ENCODE data around the gene KAZN.

Gene KAZN

DNA sequence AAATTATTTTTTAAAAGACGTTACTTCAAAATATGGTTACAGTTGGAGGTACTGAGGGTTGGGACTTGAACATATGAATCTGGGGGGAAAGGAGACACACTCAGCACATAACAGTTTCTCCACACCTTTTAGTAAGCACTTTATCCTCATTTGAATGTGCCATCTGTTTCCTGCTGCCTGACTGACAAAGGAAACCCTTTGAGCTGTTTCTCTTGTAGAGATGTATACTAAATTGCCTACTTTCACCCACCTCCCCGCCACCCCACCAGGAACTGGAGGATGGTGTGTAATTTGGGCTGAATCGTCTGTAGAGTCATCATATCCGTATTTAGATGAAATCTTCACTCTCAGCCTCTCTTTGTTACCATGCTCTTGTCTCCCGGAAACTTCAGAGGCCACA is 108.1 kb downstream of the KAZN start:
- no peak overlapping the region for H3K9ac ChIP-seq (ENCODE audit: low read depth, low read length)
- H3K27me3 ChIP-seq (ENCODE audit: control insufficient read depth, insufficient read depth, low read length): no peaks in the 10 kb centered on the region
- H3K4me1 ChIP-seq (ENCODE audit: control insufficient read depth, insufficient read depth, low read length): peaks cover 2% of the 10 kb centered on the region
- H3K36me3 ChIP-seq (ENCODE audit: control insufficient read depth, insufficient read depth, low read length): peaks cover 3% of the 10 kb centered on the region
- peaks cover 11% of the 10 kb centered on the region for H3K9me3 ChIP-seq (ENCODE audit: control insufficient read depth, insufficient read depth, low read length)
- H3K4me3 ChIP-seq (ENCODE audit: low read depth, low read length): no peak overlapping the region

- Histone ChIP-seq H3K36me3 (ENCODE audit: control insufficient read depth, insufficient read depth, low read length) (peaks cover 3% of the 10 kb centered on the region), H3K4me1 (ENCODE audit: control insufficient read depth, insufficient read depth, low read length) (no peaks in the 10 kb centered on the region), H3K27me3 (ENCODE audit: control insufficient read depth, insufficient read depth, low read length) (no peaks in the 10 kb centered on the region), H3K9ac (ENCODE audit: low read depth, low read length) (no peak overlapping the region), H3K4me3 (ENCODE audit: low read depth, low read length) (no peak overlapping the region), H3K9me3 (ENCODE audit: control insufficient read depth, insufficient read depth, low read length) (peaks cover 11% of the 10 kb centered on the region)
These were observed 109.3 kb downstream of the KAZN start for GRCh38 chr1:14707531-14708445.

DNA sequence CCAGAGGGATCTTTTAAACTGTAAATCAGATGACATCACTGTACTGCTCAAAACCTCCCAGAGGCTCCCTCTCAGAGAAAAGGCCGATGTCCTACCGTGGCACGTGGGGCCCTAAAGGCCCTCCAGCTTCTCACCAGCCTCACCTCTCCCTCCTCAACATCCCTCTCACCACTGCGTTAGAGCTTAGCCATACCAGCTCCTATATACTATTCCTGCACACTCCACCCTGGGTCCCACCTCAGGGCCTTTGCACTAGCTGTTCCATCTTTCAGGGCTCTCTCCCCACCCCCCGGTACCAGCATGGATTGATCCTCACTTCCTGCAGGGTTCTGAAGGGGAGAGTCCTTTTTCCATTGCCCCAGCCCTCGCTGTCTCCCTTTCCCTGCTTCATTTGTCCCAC is 111.8 kb downstream of the KAZN start:
- H3K4me1 ChIP-seq (ENCODE audit: control insufficient read depth, insufficient read depth, low read length): peaks cover 1% of the 10 kb centered on the region
- no peak overlapping the region for H3K4me3 ChIP-seq (ENCODE audit: low read depth, low read length)
- no peak overlapping the region for H3K9ac ChIP-seq (ENCODE audit: low read depth, low read length)
- no peaks in the 10 kb centered on the region for H3K27me3 ChIP-seq (ENCODE audit: control insufficient read depth, insufficient read depth, low read length)
- H3K9me3 ChIP-seq (ENCODE audit: control insufficient read depth, insufficient read depth, low read length): peaks cover 11% of the 10 kb centered on the region
- H3K36me3 ChIP-seq (ENCODE audit: control insufficient read depth, insufficient read depth, low read length): peaks cover 3% of the 10 kb centered on the region

GRCh38 chr1:14712136-14712535 is 113.7 kb downstream of the KAZN start:
- no peak overlapping the region for H3K4me3 ChIP-seq (ENCODE audit: low read depth, low read length)

GRCh38 chr1:14713077-14713476 is 114.6 kb downstream of the KAZN start:
- Histone ChIP-seq H3K9ac (ENCODE audit: low read depth, low read length) (no peak overlapping the region), H3K36me3 (ENCODE audit: control insufficient read depth, insufficient read depth, low read length) (peaks cover 3% of the 10 kb centered on the region), H3K4me3 (ENCODE audit: low read depth, low read length) (no peak overlapping the region), H3K27me3 (ENCODE audit: control insufficient read depth, insufficient read depth, low read length) (no peaks in the 10 kb centered on the region), H3K9me3 (ENCODE audit: control insufficient read depth, insufficient read depth, low read length) (no peaks in the 10 kb centered on the region), H3K4me1 (ENCODE audit: control insufficient read depth, insufficient read depth, low read length) (peaks cover 3% of the 10 kb centered on the region)

More at GRCh38 chr1:14712136-14712535, 113.7 kb downstream of the KAZN start:
- Histone ChIP-seq H3K9ac (ENCODE audit: low read depth, low read length) (no peak overlapping the region), H3K9me3 (ENCODE audit: control insufficient read depth, insufficient read depth, low read length) (peaks cover 6% of the 10 kb centered on the region), H3K36me3 (ENCODE audit: control insufficient read depth, insufficient read depth, low read length) (peaks cover 3% of the 10 kb centered on the region), H3K27me3 (ENCODE audit: control insufficient read depth, insufficient read depth, low read length) (no peaks in the 10 kb centered on the region), H3K4me1 (ENCODE audit: control insufficient read depth, insufficient read depth, low read length) (peaks cover 3% of the 10 kb centered on the region)

DNA sequence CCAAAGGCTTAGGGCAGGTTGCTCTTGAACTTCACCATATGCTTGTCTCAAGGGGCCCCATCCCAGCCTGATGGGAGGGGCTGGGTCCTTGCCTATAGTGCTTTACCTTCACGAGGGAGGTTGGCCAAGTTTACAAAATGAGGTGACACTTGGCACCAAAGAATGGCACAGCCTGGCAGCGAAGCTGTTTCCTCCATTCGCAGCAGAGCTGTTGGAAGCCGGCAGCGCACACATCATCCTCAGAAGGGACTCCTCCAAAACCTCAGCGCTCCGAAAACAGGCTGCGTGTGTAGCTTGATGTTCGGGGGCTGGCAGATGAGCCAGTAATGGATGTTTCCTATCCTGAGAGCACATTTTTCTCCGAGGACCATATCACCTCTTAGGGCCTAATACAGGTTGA is 116.8 kb downstream of the KAZN start:
- H3K36me3 ChIP-seq (ENCODE audit: control insufficient read depth, insufficient read depth, low read length): no peaks in the 10 kb centered on the region
- peaks cover 3% of the 10 kb centered on the region for H3K4me1 ChIP-seq (ENCODE audit: control insufficient read depth, insufficient read depth, low read length)
- H3K9me3 ChIP-seq (ENCODE audit: control insufficient read depth, insufficient read depth, low read length): no peaks in the 10 kb centered on the region
- H3K9ac ChIP-seq (ENCODE audit: low read depth, low read length): no peak overlapping the region
- no peaks in the 10 kb centered on the region for H3K27me3 ChIP-seq (ENCODE audit: control insufficient read depth, insufficient read depth, low read length)
- H3K4me3 ChIP-seq (ENCODE audit: low read depth, low read length): no peak overlapping the region

DNA sequence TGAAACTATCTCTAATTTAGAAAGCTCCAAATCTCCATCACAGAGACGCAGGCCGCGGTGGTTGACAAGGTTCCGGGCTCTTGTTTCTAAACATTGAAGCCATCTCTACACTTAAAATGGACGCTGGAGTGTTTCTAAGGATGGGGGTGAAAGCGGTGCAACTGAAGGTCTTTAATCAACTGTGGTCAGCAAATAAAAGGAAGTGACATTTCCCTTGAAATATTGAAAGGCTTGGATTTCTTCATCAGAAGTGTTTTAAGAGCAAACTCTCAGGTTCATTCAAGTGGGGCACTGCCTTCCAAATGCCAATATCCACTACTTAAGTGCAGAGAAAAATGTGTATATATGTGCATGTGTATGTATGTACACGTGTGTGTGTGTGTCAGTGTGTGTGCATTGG is 117.3 kb downstream of the KAZN start:
- H3K36me3 ChIP-seq (ENCODE audit: control insufficient read depth, insufficient read depth, low read length): no peaks in the 10 kb centered on the region
- peaks cover 3% of the 10 kb centered on the region for H3K4me1 ChIP-seq (ENCODE audit: control insufficient read depth, insufficient read depth, low read length)
- H3K9ac ChIP-seq (ENCODE audit: low read depth, low read length): no peak overlapping the region
- H3K9me3 ChIP-seq (ENCODE audit: control insufficient read depth, insufficient read depth, low read length): no peaks in the 10 kb centered on the region
- no peaks in the 10 kb centered on the region for H3K27me3 ChIP-seq (ENCODE audit: control insufficient read depth, insufficient read depth, low read length)
- no peak overlapping the region for H3K4me3 ChIP-seq (ENCODE audit: low read depth, low read length)

- no peaks in the 10 kb centered on the region for H3K36me3 ChIP-seq (ENCODE audit: control insufficient read depth, insufficient read depth, low read length)
- H3K4me3 ChIP-seq (ENCODE audit: low read depth, low read length): no peak overlapping the region
- H3K9ac ChIP-seq (ENCODE audit: low read depth, low read length): no peak overlapping the region
- no peaks in the 10 kb centered on the region for H3K27me3 ChIP-seq (ENCODE audit: control insufficient read depth, insufficient read depth, low read length)
- peaks cover 3% of the 10 kb centered on the region for H3K4me1 ChIP-seq (ENCODE audit: control insufficient read depth, insufficient read depth, low read length)
- H3K9me3 ChIP-seq (ENCODE audit: control insufficient read depth, insufficient read depth, low read length): no peaks in the 10 kb centered on the region
These were observed 118.0 kb downstream of the KAZN start for GRCh38 chr1:14716474-14716873.

DNA sequence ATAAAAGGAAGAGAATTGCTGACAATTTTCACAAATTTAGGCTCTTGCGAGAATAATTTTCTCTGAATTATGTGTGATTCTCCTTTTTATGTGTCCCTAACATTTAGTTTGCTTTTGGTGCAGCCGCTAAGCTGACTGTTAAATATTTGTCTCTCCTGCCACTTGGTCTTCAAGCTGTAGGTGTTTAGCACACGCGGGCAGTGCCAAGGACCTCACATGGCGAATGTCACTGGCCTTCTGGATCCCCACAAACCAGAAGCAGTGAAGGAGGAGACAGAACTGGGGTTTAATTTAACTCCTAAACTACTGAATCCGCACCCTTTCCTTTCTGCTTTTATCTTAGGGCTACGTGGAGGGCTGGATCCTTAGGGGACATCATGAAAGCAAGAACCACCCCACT is 120.0 kb downstream of the KAZN start:
- Histone ChIP-seq H3K4me1 (ENCODE audit: control insufficient read depth, insufficient read depth, low read length) (peaks cover 3% of the 10 kb centered on the region), H3K4me3 (ENCODE audit: low read depth, low read length) (no peak overlapping the region), H3K9me3 (ENCODE audit: control insufficient read depth, insufficient read depth, low read length) (no peaks in the 10 kb centered on the region), H3K36me3 (ENCODE audit: control insufficient read depth, insufficient read depth, low read length) (no peaks in the 10 kb centered on the region), H3K27me3 (ENCODE audit: control insufficient read depth, insufficient read depth, low read length) (no peaks in the 10 kb centered on the region), H3K9ac (ENCODE audit: low read depth, low read length) (no peak overlapping the region)

DNA sequence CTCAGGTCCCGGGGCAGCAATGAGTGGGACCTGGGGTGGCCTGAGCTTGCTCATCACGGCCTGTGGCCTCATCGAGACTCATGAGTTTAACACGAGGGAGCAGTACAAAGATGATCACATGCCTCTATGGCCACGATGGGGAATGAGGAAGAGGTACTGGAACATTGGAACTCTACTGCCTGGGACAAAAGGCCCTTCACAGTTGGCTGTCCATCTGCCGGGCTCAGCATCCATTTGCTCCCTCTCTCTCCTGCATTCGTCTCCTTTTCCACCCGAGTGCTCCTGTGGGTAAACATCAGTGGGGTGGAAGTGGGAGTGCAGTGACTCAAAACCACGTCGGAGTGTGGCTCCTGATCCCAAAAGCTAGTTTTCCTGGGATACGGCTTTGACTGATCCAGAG is 124.9 kb downstream of the KAZN start:
- Histone ChIP-seq H3K36me3 (ENCODE audit: control insufficient read depth, insufficient read depth, low read length) (no peaks in the 10 kb centered on the region), H3K9me3 (ENCODE audit: control insufficient read depth, insufficient read depth, low read length) (no peaks in the 10 kb centered on the region), H3K4me3 (ENCODE audit: low read depth, low read length) (no peak overlapping the region), H3K9ac (ENCODE audit: low read depth, low read length) (no peak overlapping the region), H3K4me1 (ENCODE audit: control insufficient read depth, insufficient read depth, low read length) (peaks cover 8% of the 10 kb centered on the region), H3K27me3 (ENCODE audit: control insufficient read depth, insufficient read depth, low read length) (no peaks in the 10 kb centered on the region)

DNA sequence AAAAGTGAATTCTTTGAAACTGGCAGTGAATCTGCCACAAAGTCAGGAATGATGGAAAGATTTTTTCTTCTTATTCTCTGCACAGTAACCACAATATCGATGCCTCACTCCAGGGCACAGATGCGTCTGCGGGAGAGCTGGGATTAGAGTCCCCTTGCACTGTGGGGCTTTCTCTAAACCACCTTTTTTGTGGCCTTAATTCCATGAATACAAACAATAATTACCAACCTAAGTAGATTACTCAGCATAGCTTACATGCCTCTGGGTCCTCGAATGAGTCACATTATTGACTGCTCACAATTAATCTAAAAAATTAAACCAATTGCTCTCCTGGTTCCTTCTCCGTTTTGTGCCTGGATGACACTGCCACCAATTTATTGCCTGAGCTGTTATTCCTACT is 125.8 kb downstream of the KAZN start:
- H3K4me1 ChIP-seq (ENCODE audit: control insufficient read depth, insufficient read depth, low read length): peaks cover 10% of the 10 kb centered on the region
- H3K36me3 ChIP-seq (ENCODE audit: control insufficient read depth, insufficient read depth, low read length): no peaks in the 10 kb centered on the region
- H3K4me3 ChIP-seq (ENCODE audit: low read depth, low read length): no peak overlapping the region
- H3K9me3 ChIP-seq (ENCODE audit: control insufficient read depth, insufficient read depth, low read length): no peaks in the 10 kb centered on the region
- no peaks in the 10 kb centered on the region for H3K27me3 ChIP-seq (ENCODE audit: control insufficient read depth, insufficient read depth, low read length)
- H3K9ac ChIP-seq (ENCODE audit: low read depth, low read length): no peak overlapping the region

GRCh38 chr1:14724678-14725077 is 126.2 kb downstream of the KAZN start:
- no peaks in the 10 kb centered on the region for H3K27me3 ChIP-seq (ENCODE audit: control insufficient read depth, insufficient read depth, low read length)
- no peaks in the 10 kb centered on the region for H3K9me3 ChIP-seq (ENCODE audit: control insufficient read depth, insufficient read depth, low read length)
- H3K9ac ChIP-seq (ENCODE audit: low read depth, low read length): no peak overlapping the region
- H3K4me3 ChIP-seq (ENCODE audit: low read depth, low read length): no peak overlapping the region
- no peaks in the 10 kb centered on the region for H3K36me3 ChIP-seq (ENCODE audit: control insufficient read depth, insufficient read depth, low read length)
- H3K4me1 ChIP-seq (ENCODE audit: control insufficient read depth, insufficient read depth, low read length): peaks cover 10% of the 10 kb centered on the region
